ENCODE results near the gene PLPPR3. TPM values are rescaled to one million over a fixed set of nuclear protein-coding genes. Genes with fewer than 3 reads are reported as not detected.

PLPPR3 gene
- total and polyA plus RNA-seq, 9 of the 15 experiments (the other 6 are each of a cell fraction or from before 2014, with no cell fraction given), result 0.01 to 48.2 (median 8.6) TPM

- TF ChIP-seq, protein P1, sequence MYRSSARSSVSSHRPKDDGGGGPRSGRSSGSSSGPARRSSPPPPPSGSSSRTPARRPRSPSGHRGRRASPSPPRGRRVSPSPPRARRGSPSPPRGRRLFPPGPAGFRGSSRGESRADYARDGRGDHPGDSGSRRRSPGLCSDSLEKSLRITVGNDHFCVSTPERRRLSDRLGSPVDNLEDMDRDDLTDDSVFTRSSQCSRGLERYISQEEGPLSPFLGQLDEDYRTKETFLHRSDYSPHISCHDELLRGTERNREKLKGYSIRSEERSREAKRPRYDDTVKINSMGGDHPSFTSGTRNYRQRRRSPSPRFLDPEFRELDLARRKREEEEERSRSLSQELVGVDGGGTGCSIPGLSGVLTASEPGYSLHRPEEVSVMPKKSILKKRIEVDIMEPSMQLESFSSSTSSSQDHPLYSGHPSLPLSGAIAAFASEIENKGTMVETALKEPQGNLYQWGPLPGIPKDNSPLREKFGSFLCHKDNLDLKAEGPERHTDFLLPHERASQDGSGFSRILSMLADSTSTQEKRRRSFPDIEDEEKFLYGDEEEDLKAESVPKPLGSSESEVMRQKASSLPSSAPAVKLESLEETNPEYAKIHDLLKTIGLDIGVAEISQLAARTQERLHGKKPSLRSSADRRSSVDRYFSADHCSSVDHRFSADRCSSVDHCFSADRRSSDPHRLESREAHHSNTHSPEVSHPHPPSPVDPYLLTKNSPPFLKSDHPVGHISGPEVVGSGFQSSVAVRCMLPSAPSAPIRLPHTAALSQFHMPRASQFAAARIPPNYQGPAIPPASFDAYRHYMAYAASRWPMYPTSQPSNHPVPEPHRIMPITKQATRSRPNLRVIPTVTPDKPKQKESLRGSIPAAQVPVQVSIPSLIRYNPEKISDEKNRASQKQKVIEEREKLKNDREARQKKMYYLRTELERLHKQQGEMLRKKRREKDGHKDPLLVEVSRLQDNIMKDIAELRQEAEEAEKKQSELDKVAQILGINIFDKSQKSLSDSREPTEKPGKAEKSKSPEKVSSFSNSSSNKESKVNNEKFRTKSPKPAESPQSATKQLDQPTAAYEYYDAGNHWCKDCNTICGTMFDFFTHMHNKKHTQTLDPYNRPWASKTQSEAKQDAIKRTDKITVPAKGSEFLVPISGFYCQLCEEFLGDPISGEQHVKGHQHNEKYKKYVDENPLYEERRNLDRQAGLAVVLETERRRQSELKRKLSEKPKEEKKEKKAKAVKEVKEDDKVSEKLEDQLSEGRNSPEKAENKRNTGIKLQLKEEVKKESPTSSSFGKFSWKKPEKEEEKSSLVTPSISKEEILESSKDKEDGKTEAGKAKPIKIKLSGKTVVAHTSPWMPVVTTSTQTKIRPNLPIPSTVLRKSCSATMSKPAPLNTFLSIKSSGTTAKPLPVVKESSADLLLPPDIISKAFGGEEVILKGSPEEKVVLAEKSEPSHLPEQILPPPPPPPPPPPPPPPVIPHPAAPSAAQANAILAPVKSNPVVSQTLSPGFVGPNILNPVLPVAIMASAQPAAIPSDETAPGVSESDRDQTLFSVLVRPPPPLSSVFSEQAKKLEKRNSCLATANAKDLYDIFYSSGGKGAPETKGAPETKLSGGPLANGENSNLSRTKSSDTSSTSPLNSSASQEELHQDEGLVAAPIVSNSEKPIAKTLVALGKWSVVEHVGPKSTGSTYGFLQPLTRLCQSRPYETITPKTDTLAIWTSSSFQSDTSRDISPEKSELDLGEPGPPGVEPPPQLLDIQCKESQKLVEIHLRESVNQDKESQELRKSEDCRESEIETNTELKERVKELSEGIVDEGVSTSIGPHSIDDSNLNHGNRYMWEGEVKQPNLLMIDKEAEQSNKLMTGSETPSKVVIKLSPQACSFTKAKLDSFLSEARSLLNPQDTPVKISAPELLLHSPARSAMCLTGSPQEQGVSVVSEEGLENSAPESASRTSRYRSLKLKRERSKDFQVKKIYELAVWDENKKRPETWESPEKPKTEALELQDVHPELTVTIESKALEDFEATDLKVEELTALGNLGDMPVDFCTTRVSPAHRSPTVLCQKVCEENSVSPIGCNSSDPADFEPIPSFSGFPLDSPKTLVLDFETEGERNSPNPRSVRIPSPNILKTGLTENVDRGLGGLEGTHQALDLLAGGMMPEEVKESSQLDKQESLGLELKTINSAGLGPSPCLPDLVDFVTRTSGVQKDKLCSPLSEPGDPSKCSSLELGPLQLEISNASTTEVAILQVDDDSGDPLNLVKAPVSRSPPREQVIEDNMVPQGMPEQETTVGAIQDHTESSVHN (IDR thresholded peaks at IDR 0.05; ENCODE audit: borderline replicate concordance in 1 of 2, low read depth in 1 of 2), result no peak
- TF ChIP-seq FOXP1 (CRISPR knock-in tag; IDR thresholded peaks at IDR 0.05), result 0 out of 2 replicates have a peak, but pooled peaks have one; percentile 44
- TF ChIP-seq POLR2AphosphoS5 (IDR thresholded peaks at IDR 0.05; ENCODE audit: control insufficient read depth, insufficient read depth, low read depth, low read length), result no peak
- no peak for TF ChIP-seq TAF7 (tag; IDR thresholded peaks at IDR 0.05)
- TF ChIP-seq SRSF1 (IDR thresholded peaks at IDR 0.05; ENCODE audit: low read depth, low read length), result no peak
- no peak for TF ChIP-seq KAT8 (IDR thresholded peaks at IDR 0.05; ENCODE audit: low read depth)
- TF ChIP-seq, protein P2, sequence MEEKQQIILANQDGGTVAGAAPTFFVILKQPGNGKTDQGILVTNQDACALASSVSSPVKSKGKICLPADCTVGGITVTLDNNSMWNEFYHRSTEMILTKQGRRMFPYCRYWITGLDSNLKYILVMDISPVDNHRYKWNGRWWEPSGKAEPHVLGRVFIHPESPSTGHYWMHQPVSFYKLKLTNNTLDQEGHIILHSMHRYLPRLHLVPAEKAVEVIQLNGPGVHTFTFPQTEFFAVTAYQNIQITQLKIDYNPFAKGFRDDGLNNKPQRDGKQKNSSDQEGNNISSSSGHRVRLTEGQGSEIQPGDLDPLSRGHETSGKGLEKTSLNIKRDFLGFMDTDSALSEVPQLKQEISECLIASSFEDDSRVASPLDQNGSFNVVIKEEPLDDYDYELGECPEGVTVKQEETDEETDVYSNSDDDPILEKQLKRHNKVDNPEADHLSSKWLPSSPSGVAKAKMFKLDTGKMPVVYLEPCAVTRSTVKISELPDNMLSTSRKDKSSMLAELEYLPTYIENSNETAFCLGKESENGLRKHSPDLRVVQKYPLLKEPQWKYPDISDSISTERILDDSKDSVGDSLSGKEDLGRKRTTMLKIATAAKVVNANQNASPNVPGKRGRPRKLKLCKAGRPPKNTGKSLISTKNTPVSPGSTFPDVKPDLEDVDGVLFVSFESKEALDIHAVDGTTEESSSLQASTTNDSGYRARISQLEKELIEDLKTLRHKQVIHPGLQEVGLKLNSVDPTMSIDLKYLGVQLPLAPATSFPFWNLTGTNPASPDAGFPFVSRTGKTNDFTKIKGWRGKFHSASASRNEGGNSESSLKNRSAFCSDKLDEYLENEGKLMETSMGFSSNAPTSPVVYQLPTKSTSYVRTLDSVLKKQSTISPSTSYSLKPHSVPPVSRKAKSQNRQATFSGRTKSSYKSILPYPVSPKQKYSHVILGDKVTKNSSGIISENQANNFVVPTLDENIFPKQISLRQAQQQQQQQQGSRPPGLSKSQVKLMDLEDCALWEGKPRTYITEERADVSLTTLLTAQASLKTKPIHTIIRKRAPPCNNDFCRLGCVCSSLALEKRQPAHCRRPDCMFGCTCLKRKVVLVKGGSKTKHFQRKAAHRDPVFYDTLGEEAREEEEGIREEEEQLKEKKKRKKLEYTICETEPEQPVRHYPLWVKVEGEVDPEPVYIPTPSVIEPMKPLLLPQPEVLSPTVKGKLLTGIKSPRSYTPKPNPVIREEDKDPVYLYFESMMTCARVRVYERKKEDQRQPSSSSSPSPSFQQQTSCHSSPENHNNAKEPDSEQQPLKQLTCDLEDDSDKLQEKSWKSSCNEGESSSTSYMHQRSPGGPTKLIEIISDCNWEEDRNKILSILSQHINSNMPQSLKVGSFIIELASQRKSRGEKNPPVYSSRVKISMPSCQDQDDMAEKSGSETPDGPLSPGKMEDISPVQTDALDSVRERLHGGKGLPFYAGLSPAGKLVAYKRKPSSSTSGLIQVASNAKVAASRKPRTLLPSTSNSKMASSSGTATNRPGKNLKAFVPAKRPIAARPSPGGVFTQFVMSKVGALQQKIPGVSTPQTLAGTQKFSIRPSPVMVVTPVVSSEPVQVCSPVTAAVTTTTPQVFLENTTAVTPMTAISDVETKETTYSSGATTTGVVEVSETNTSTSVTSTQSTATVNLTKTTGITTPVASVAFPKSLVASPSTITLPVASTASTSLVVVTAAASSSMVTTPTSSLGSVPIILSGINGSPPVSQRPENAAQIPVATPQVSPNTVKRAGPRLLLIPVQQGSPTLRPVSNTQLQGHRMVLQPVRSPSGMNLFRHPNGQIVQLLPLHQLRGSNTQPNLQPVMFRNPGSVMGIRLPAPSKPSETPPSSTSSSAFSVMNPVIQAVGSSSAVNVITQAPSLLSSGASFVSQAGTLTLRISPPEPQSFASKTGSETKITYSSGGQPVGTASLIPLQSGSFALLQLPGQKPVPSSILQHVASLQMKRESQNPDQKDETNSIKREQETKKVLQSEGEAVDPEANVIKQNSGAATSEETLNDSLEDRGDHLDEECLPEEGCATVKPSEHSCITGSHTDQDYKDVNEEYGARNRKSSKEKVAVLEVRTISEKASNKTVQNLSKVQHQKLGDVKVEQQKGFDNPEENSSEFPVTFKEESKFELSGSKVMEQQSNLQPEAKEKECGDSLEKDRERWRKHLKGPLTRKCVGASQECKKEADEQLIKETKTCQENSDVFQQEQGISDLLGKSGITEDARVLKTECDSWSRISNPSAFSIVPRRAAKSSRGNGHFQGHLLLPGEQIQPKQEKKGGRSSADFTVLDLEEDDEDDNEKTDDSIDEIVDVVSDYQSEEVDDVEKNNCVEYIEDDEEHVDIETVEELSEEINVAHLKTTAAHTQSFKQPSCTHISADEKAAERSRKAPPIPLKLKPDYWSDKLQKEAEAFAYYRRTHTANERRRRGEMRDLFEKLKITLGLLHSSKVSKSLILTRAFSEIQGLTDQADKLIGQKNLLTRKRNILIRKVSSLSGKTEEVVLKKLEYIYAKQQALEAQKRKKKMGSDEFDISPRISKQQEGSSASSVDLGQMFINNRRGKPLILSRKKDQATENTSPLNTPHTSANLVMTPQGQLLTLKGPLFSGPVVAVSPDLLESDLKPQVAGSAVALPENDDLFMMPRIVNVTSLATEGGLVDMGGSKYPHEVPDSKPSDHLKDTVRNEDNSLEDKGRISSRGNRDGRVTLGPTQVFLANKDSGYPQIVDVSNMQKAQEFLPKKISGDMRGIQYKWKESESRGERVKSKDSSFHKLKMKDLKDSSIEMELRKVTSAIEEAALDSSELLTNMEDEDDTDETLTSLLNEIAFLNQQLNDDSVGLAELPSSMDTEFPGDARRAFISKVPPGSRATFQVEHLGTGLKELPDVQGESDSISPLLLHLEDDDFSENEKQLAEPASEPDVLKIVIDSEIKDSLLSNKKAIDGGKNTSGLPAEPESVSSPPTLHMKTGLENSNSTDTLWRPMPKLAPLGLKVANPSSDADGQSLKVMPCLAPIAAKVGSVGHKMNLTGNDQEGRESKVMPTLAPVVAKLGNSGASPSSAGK (IDR thresholded peaks at IDR 0.05), result peak; percentile 64
- no peak for TF ChIP-seq SLC30A9 (CRISPR knock-in tag; IDR thresholded peaks at IDR 0.05)
Measured at GRCh38 chr19:844546-844971, 22.8 kb upstream of the PLPPR3 start (continued).

Data from K562 (cell line).